Measurements from ENCODE around the gene NES.

DNA sequence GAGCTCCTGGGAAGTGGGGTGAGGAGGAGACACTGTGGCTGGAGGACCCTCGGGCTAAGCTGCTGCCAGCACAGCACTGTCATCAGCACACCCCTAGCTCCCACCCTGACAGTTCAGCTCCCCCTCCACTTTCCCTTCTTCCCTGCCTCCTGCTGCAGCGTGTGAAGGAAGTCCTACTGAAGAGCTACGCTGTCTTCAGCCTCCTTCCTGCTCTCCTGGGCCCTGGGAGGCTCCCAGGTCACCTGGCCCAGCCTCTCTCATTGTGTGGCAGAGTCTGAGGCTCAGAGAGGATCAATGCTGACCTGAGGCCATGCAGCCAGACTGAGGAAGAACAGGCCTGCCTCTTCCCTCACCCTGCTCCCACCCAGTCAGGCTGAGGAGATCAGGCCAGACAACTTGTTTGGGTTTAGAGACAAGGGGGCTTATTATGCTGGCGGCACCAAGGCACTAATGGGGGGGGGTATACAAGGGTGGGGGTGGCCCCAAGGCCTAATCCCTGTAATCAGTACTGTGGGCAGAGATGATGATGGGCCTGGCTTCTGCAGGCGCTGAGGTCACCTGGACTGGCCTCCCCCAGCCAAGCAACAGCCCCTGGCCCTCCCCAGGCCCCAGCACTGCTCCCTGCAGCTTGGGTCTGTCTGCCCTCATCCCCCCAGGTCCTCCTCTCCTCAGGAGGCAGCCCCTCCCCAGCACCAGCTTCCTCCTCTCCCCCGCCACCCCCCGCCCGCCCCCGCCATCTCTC is 9.1 kb downstream of the NES start:
- TF ChIP-seq POLR2A (IDR thresholded peaks at IDR 0.05; ENCODE audit: extremely low read depth, insufficient read length): no peak
- TF ChIP-seq, protein P1, sequence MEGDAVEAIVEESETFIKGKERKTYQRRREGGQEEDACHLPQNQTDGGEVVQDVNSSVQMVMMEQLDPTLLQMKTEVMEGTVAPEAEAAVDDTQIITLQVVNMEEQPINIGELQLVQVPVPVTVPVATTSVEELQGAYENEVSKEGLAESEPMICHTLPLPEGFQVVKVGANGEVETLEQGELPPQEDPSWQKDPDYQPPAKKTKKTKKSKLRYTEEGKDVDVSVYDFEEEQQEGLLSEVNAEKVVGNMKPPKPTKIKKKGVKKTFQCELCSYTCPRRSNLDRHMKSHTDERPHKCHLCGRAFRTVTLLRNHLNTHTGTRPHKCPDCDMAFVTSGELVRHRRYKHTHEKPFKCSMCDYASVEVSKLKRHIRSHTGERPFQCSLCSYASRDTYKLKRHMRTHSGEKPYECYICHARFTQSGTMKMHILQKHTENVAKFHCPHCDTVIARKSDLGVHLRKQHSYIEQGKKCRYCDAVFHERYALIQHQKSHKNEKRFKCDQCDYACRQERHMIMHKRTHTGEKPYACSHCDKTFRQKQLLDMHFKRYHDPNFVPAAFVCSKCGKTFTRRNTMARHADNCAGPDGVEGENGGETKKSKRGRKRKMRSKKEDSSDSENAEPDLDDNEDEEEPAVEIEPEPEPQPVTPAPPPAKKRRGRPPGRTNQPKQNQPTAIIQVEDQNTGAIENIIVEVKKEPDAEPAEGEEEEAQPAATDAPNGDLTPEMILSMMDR (IDR thresholded peaks at IDR 0.05; ENCODE audit: low read depth, low read length): no peak
- no peak for TF ChIP-seq MYC (IDR thresholded peaks at IDR 0.05; ENCODE audit: low read depth, low read length)
- TF ChIP-seq MAX (IDR thresholded peaks at IDR 0.05; ENCODE audit: low read depth, low read length): no peak
